ENCODE results near the gene CIITA. TPM values are rescaled to one million over a fixed set of nuclear protein-coding genes. Genes with fewer than 3 reads are reported as not detected.

CIITA gene
- total RNA-seq, 2 experiments from 2014 or later = 2.4 to 3.0 TPM

GRCh38 chr16:10931977-10932632, 55.1 kb downstream of the CIITA start:
- H3K4me1 Mint-ChIP-seq (ENCODE audit: low read depth) = peaks cover 35% of the 10 kb centered on the region
- H3K9me3 ChIP-seq (ENCODE audit: control insufficient read depth in 1 of 2, insufficient read depth in 1 of 2, low read length in 2 of 2) = no peaks in the 10 kb centered on the region
- POLR2A ChIA-PET = interaction anchor here (0.6 kb wide), 1 partner anchor 10 kb away, joined by 3 read pairs; the partner anchor contains the start of gene DEXI
- H3K4me3 Mint-ChIP-seq = no peak overlapping the region
- DNase-seq (no peak), ATAC-seq (ENCODE audit: poor library complexity) (no peak)
- H3K27ac ChIP-seq (ENCODE audit: low read depth in 1 of 2, low read length in 2 of 2) = no peak overlapping the region
- peaks cover 26% of the 10 kb centered on the region for H3K4me1 ChIP-seq (ENCODE audit: insufficient read depth, low read length)
- no peak overlapping the region for H3K27ac Mint-ChIP-seq
- H3K36me3 ChIP-seq (ENCODE audit: insufficient read depth, low read length) = peaks cover 30% of the 10 kb centered on the region
- intact Hi-C loops (cut with DNase I, micrococcal nuclease) = no loop called here
- no peak for TF ChIP-seq CTCF (IDR thresholded peaks at IDR 0.05)
- CTCF ChIA-PET = no interaction called here
- H3K9me3 Mint-ChIP-seq = no peaks in the 10 kb centered on the region
- no peak overlapping the region for H3K4me3 ChIP-seq (ENCODE audit: low read length)
- H3K27me3 Mint-ChIP-seq = no peaks in the 10 kb centered on the region
- H3K36me3 Mint-ChIP-seq (ENCODE audit: low read depth) = peaks cover 75% of the 10 kb centered on the region
- H3K27me3 ChIP-seq (ENCODE audit: control insufficient read depth in 1 of 2, insufficient read depth in 2 of 2, low read length in 2 of 2) = no peaks in the 10 kb centered on the region

GRCh38 chr16:10932959-10933710, 56.1 kb downstream of the CIITA start:
- CTCF ChIA-PET = no interaction called here
- Histone ChIP-seq H3K4me3 (ENCODE audit: low read length) (no peak overlapping the region), H3K9me3 (ENCODE audit: control insufficient read depth in 1 of 2, insufficient read depth in 1 of 2, low read length in 2 of 2) (no peaks in the 10 kb centered on the region), H3K27me3 (ENCODE audit: control insufficient read depth in 1 of 2, insufficient read depth in 2 of 2, low read length in 2 of 2) (no peaks in the 10 kb centered on the region), H3K27ac (ENCODE audit: low read depth in 1 of 2, low read length in 2 of 2) (no peak overlapping the region), H3K4me1 (ENCODE audit: insufficient read depth, low read length) (peaks cover 36% of the 10 kb centered on the region), H3K36me3 (ENCODE audit: insufficient read depth, low read length) (peaks cover 22% of the 10 kb centered on the region)
- no peak for ATAC-seq (ENCODE audit: poor library complexity)
- Mint-ChIP-seq H3K36me3 (ENCODE audit: low read depth) (peaks cover 68% of the 10 kb centered on the region), H3K4me1 (ENCODE audit: low read depth) (peaks cover 46% of the 10 kb centered on the region), H3K27ac (no peak overlapping the region), H3K9me3 (no peaks in the 10 kb centered on the region), H3K4me3 (no peak overlapping the region), H3K27me3 (no peaks in the 10 kb centered on the region)
- DNase-seq = no peak
- TF ChIP-seq CTCF (IDR thresholded peaks at IDR 0.05) = no peak
- intact Hi-C loops (cut with DNase I, micrococcal nuclease) = no loop called here
- POLR2A ChIA-PET = interaction anchor here (0.9 kb wide), 1 partner anchor 9 kb away, joined by 3 read pairs; the partner anchor contains the start of gene DEXI

GRCh38 chr16:10933865-10934264, 56.9 kb downstream of the CIITA start:
- no peaks in the 10 kb centered on the region for H3K9me3 Mint-ChIP-seq
- no peaks in the 10 kb centered on the region for H3K27me3 Mint-ChIP-seq
- Histone ChIP-seq H3K4me1 (ENCODE audit: insufficient read depth, low read length) (peaks cover 43% of the 10 kb centered on the region), H3K27ac (ENCODE audit: low read depth in 1 of 2, low read length in 2 of 2) (no peak overlapping the region), H3K9me3 (ENCODE audit: control insufficient read depth in 1 of 2, insufficient read depth in 1 of 2, low read length in 2 of 2) (no peaks in the 10 kb centered on the region), H3K4me3 (ENCODE audit: low read length) (no peak overlapping the region), H3K36me3 (ENCODE audit: insufficient read depth, low read length) (peaks cover 17% of the 10 kb centered on the region), H3K27me3 (ENCODE audit: control insufficient read depth in 1 of 2, insufficient read depth in 2 of 2, low read length in 2 of 2) (no peaks in the 10 kb centered on the region)
- ATAC-seq (ENCODE audit: poor library complexity) (no peak), DNase-seq (no peak)
- CTCF ChIA-PET = interaction anchor here (0.8 kb wide), 1 partner anchor 15 kb away, joined by 3 read pairs; no protein-coding TSS in a partner anchor
- no peak for TF ChIP-seq CTCF (IDR thresholded peaks at IDR 0.05)
- intact Hi-C loops (cut with DNase I, micrococcal nuclease) = no loop called here
- POLR2A ChIA-PET = no interaction called here
- H3K4me1 Mint-ChIP-seq (ENCODE audit: low read depth) = peaks cover 53% of the 10 kb centered on the region
- no peak overlapping the region for H3K27ac Mint-ChIP-seq
- peaks cover 63% of the 10 kb centered on the region for H3K36me3 Mint-ChIP-seq (ENCODE audit: low read depth)
- H3K4me3 Mint-ChIP-seq = no peak overlapping the region
